HG03135 (cell line): ENCODE data around the gene SCLT1.

Experiments used
- ATAC-seq: cut with Tn5 transposase; IDR thresholded peaks from one replicate; pipeline ENCODE4 v1.9.1; 2021; ENCODE audit warnings: mild to moderate bottlenecking, moderate library complexity; ENCODE audit not compliant: unreplicated experiment

The SCLT1 gene

GRCh38 chr4:128961405-128961804 lies 131.9 kb downstream of the SCLT1 start:
- no peak for ATAC-seq

- ATAC-seq: no peak
Observed at GRCh38 chr4:128958194-128958593, 135.1 kb downstream of the SCLT1 start.

GRCh38 chr4:128957459-128957858 lies 135.9 kb downstream of the SCLT1 start:
- ATAC-seq: no peak

- ATAC-seq: no peak
Observed at GRCh38 chr4:128955751-128956150, 137.6 kb downstream of the SCLT1 start.

- ATAC-seq: no peak
Observed at GRCh38 chr4:128954941-128955340, 138.4 kb downstream of the SCLT1 start.

- ATAC-seq: no peak
Observed at GRCh38 chr4:128951316-128951715, 142.0 kb downstream of the SCLT1 start.

- ATAC-seq: no peak
Observed at GRCh38 chr4:128950796-128951195, 142.5 kb downstream of the SCLT1 start.

GRCh38 chr4:128946916-128947315 lies 146.4 kb downstream of the SCLT1 start:
- no peak for ATAC-seq

GRCh38 chr4:128942607-128943006 lies 150.7 kb downstream of the SCLT1 start:
- no peak for ATAC-seq

- ATAC-seq: no peak
Observed at GRCh38 chr4:128940971-128941370, 152.4 kb downstream of the SCLT1 start.

GRCh38 chr4:128930051-128930450 lies 163.3 kb downstream of the SCLT1 start:
- no peak for ATAC-seq

- no peak for ATAC-seq
Observed at GRCh38 chr4:128924951-128925350, 168.4 kb downstream of the SCLT1 start.

GRCh38 chr4:128921954-128922353 lies 171.4 kb downstream of the SCLT1 start:
- no peak for ATAC-seq

GRCh38 chr4:128917781-128918180 lies 175.6 kb downstream of the SCLT1 start:
- peak; percentile 63 for ATAC-seq

GRCh38 chr4:128916832-128917231 lies 176.5 kb downstream of the SCLT1 start:
- peak; percentile 87 for ATAC-seq

GRCh38 chr4:128915544-128915943 lies 177.8 kb downstream of the SCLT1 start:
- ATAC-seq: no peak

- no peak for ATAC-seq
Observed at GRCh38 chr4:128913228-128913627, 180.1 kb downstream of the SCLT1 start.

- no peak for ATAC-seq
Observed at GRCh38 chr4:128908735-128909134, 184.6 kb downstream of the SCLT1 start.

GRCh38 chr4:128907981-128908380 lies 185.4 kb downstream of the SCLT1 start:
- ATAC-seq: no peak

GRCh38 chr4:128906581-128906980 lies 186.8 kb downstream of the SCLT1 start:
- no peak for ATAC-seq

- ATAC-seq: no peak
Observed at GRCh38 chr4:128904821-128905220, 188.5 kb downstream of the SCLT1 start.

- no peak for ATAC-seq
Observed at GRCh38 chr4:128880662-128881061, 212.7 kb downstream of the SCLT1 start.

- ATAC-seq: no peak
Observed at GRCh38 chr4:128879971-128880370, 213.4 kb downstream of the SCLT1 start.

GRCh38 chr4:128879283-128879682 lies 214.1 kb downstream of the SCLT1 start:
- no peak for ATAC-seq
